ENCODE data around the gene RDH12. TPM values are rescaled to one million over a fixed set of nuclear protein-coding genes. Genes with fewer than 3 reads are reported as not detected.

RDH12 gene
- total and polyA plus RNA-seq, 2 donors (not counting 3 experiments of a cell fraction or from before 2014, with no cell fraction given): not detected

DNA sequence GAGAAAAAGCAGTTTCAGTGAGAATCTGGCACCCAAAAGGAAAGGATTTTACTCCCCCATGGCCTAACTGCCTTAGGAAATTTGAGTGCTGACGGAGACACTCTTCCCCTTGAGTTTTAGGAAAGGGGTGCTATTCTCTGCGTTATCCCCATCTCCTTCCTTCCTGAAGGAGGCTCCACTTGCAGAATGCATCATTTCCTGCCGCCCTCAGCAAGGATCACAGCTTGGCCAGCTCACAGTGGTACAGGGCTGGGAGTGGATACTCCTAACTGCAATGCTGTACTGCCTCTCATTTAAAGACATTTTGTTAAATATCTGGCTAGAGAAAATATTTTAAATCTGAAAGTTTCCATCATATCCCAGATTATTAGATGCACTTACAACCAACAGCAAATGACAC lies 33.0 kb downstream of the RDH12 start:
- Histone ChIP-seq H3K36me3 (ENCODE audit: control insufficient read depth in 2 of 2, extremely low read depth in 1 of 2, insufficient read depth in 2 of 2, low read length in 2 of 2) (no peaks in the 10 kb centered on the region), H3K9me1 (replicated peaks; ENCODE audit: control insufficient read depth, extremely low read depth, insufficient read depth, low read length) (no peaks in the 10 kb centered on the region), H3K9ac (replicated peaks; ENCODE audit: extremely low read depth, insufficient read depth, low read length) (no peak overlapping the region), H3K9me3 (replicated peaks; ENCODE audit: control insufficient read depth, insufficient read depth, low read length) (no peaks in the 10 kb centered on the region), H3K4me2 (ENCODE audit: insufficient read depth, low read length) (peak overlapping the region; percentile 20), H3K4me1 (ENCODE audit: control insufficient read depth, extremely low read depth, insufficient read depth, low read length) (peaks cover 15% of the 10 kb centered on the region), H3K27me3 (ENCODE audit: control insufficient read depth in 2 of 2, insufficient read depth in 2 of 2, low read length in 2 of 2) (peaks cover 2 to 4% of the 10 kb centered on the region in 2 experiments), H4K20me1 (replicated peaks; ENCODE audit: control insufficient read depth, extremely low read depth, insufficient read depth, low read length) (no peaks in the 10 kb centered on the region), H3K27ac (ENCODE audit: insufficient read depth, low read depth, low read length) (no peak overlapping the region), H3K79me2 (ENCODE audit: control insufficient read depth, insufficient read depth, low read length) (no peaks in the 10 kb centered on the region), H3K4me3 (replicated peaks in 1 of 3; ENCODE audit: insufficient read depth in 1 of 3, low read depth in 1 of 3, low read length in 3 of 3) (no peak overlapping the region), H2AFZ (ENCODE audit: low read depth, low read length) (peak overlapping the region; percentile 79)
- no TSS peak for BruUV-seq (replicated peaks)
- intact Hi-C loops (cut with micrococcal nuclease) (no loop called here), dilution Hi-C loops (cut with MboI; ENCODE audit: extremely low pct_ligation_motif_present, low sequenced_read_pairs) (no loop called here)
- CTCF ChIA-PET: interaction anchor here (1.0 to 1.8 kb wide), 3 partner anchors 30 to 375 kb away, joined by 3 to 7 read pairs (median 5); partner anchors contain the start of gene ATP6V1D
- FAIRE-seq: peak; percentile 62
- TF ChIP-seq JUN (IDR thresholded peaks at IDR 0.05; ENCODE audit: borderline replicate concordance, insufficient read depth, insufficient read length, low read depth) (no peak), MYC (IDR thresholded peaks at IDR 0.05; ENCODE audit: low read depth, low read length) (no peak), CTCF (IDR thresholded peaks at IDR 0.05; ENCODE audit: extremely low read depth in 1 of 2, insufficient read depth in 1 of 2, low read depth in 1 of 2, low read length in 2 of 2) (no peak), GATA2 (IDR thresholded peaks at IDR 0.05; ENCODE audit: insufficient read depth, insufficient read length, low read depth, low read length) (no peak), FOS (IDR thresholded peaks at IDR 0.05; ENCODE audit: borderline replicate concordance, insufficient read depth, low read length) (no peak), EZH2 (IDR thresholded peaks at IDR 0.05; ENCODE audit: borderline replicate concordance, low read depth, low read length, severe bottlenecking) (no peak), POLR2AphosphoS5 (IDR thresholded peaks at IDR 0.05; ENCODE audit: insufficient read depth, low read depth, low read length) (no peak), POLR2A (IDR thresholded peaks at IDR 0.05; ENCODE audit: low read depth, low read length) (no peak)
- TF ChIP-seq, protein P1, sequence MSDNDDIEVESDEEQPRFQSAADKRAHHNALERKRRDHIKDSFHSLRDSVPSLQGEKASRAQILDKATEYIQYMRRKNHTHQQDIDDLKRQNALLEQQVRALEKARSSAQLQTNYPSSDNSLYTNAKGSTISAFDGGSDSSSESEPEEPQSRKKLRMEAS (IDR thresholded peaks at IDR 0.05; ENCODE audit: insufficient read depth, insufficient read length): no peak
- POLR2A ChIA-PET: no interaction called here
- peak; percentile 24 for DNase-seq (ENCODE audit: low read depth, low spot score)
